ENCODE measurements around the gene PIAS2.

Gene PIAS2

DNA sequence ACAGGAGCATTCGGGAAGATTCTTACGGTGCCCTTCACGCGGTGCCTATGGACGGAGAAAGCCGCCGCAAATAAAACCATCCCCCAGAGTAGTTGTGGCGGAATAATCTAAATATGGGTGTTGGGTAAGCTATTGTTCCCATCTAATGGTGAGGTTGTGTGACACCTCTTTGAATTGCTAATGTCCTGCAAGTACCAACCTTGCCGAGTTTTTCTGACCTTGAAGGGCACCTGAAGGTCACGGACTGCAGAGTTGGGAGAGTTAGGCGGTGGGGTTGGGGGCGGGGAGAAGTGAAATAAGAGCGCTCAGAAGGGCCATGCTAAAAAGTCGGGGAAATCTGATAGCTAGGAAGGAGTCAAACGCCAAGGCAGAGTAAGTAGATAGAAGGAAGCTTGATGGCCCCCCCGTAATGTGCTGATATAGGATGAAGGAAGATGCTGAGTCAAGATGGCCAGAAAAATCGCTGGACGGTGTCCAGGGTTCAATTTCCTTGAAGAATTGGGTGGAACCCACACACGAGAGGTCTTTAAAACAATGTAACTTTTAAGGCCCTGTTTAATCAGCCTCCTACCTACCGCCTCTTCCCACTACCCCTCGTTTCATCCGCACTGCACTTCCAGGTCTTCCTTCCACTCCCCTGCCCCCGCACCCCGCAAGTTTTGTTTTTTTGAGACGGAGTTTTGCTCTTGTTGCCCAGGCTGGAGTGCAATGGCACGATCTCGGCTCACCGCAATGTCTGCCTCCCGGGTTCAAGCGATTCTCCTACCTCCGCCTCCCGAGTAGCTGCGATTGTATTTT, 695 bp upstream of the PIAS2 start:
- TF ChIP-seq L3MBTL2 (conservative IDR thresholded peaks at IDR 0.05) (peak; percentile 31), NFRKB (IDR thresholded peaks at IDR 0.05) (no peak)
- ChIA-PET CTCF (no interaction called here), POLR2A (interaction anchor here (0.5 to 2.3 kb wide), 8 partner anchors 19 to 111 kb away, joined by 3 to 8 read pairs (median 4); no protein-coding TSS in a partner anchor)
- DNase-seq (ENCODE audit: extremely low spot score): no peak

GRCh38 chr18:46916551-46917107, 678 bp downstream of the PIAS2 start:
- no peak for DNase-seq (ENCODE audit: extremely low spot score)
- ChIA-PET CTCF (no interaction called here), POLR2A (interaction anchor here (0.6 to 2.3 kb wide), 6 partner anchors 18 to 48 kb away, joined by 3 to 8 read pairs (median 4); no protein-coding TSS in a partner anchor)
- TF ChIP-seq FOXA1 (IDR thresholded peaks at IDR 0.05): no peak
- 0 out of 2 replicates have a peak, but pooled peaks have one; percentile 16 for TF ChIP-seq L3MBTL2 (conservative IDR thresholded peaks at IDR 0.05)

- ChIA-PET CTCF (no interaction called here), POLR2A (interaction anchor here (0.7 to 2.3 kb wide), 2 partner anchors 18 to 24 kb away, joined by 3 to 8 read pairs; no protein-coding TSS in a partner anchor)
- DNase-seq (ENCODE audit: extremely low spot score): no peak
- TF ChIP-seq CTBP1 (IDR thresholded peaks at IDR 0.05; ENCODE audit: borderline replicate concordance) (no peak), ZNF384 (IDR thresholded peaks at IDR 0.05) (no peak), SUZ12 (IDR thresholded peaks at IDR 0.05) (no peak), NFRKB (IDR thresholded peaks at IDR 0.05) (no peak), FOXA1 (IDR thresholded peaks at IDR 0.05) (no peak), FOXM1 (IDR thresholded peaks at IDR 0.05; ENCODE audit: borderline replicate concordance) (no peak), HDGF (IDR thresholded peaks at IDR 0.05; ENCODE audit: borderline replicate concordance) (no peak), FOXK2 (IDR thresholded peaks at IDR 0.05) (no peak), ELF4 (IDR thresholded peaks at IDR 0.05) (no peak), L3MBTL2 (conservative IDR thresholded peaks at IDR 0.05) (no peak), ARNT (IDR thresholded peaks at IDR 0.05) (no peak), BHLHE40 (IDR thresholded peaks at IDR 0.05; ENCODE audit: borderline replicate concordance) (no peak), TARDBP (IDR thresholded peaks at IDR 0.05) (no peak), SP1 (IDR thresholded peaks at IDR 0.05) (no peak), LEF1 (IDR thresholded peaks at IDR 0.05; ENCODE audit: borderline replicate concordance) (no peak)
- TF ChIP-seq, protein P1, sequence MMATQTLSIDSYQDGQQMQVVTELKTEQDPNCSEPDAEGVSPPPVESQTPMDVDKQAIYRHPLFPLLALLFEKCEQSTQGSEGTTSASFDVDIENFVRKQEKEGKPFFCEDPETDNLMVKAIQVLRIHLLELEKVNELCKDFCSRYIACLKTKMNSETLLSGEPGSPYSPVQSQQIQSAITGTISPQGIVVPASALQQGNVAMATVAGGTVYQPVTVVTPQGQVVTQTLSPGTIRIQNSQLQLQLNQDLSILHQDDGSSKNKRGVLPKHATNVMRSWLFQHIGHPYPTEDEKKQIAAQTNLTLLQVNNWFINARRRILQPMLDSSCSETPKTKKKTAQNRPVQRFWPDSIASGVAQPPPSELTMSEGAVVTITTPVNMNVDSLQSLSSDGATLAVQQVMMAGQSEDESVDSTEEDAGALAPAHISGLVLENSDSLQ (IDR thresholded peaks at IDR 0.05): no peak
These were observed 1.3 kb downstream of the PIAS2 start for GRCh38 chr18:46915800-46916550.

DNA sequence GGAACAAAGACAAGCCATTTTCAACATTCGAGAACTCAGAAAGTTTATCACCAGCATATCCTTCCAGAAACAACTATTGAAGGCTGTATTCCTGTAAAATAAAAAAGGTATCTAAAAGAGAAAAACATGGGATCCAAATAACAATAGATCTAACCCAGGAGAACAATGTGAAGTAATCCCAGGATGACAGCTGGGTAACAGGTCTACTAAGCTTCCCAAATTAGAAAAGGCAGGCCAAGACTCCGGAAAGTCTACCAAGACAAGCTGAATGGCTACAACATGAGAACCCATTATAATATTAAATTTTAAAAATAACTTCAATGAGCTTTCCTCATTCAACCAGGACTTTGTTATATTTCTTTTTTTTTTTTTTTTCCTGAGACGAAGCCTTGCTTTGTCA, 6.5 kb downstream of the PIAS2 start:
- DNase-seq (ENCODE audit: extremely low spot score): no peak
- ChIA-PET POLR2A (no interaction called here), CTCF (interaction anchor here (0.6 to 0.7 kb wide), 2 partner anchors 88 to 199 kb away, joined by 3 read pairs; no protein-coding TSS in a partner anchor)
- no peak for TF ChIP-seq SP1 (IDR thresholded peaks at IDR 0.05)
- no peak for TF ChIP-seq L3MBTL2 (conservative IDR thresholded peaks at IDR 0.05)
- TF ChIP-seq TARDBP (IDR thresholded peaks at IDR 0.05): no peak
- TF ChIP-seq NFRKB (IDR thresholded peaks at IDR 0.05): no peak
- TF ChIP-seq FOXM1 (IDR thresholded peaks at IDR 0.05; ENCODE audit: borderline replicate concordance): no peak
- no peak for TF ChIP-seq ARNT (IDR thresholded peaks at IDR 0.05)
- TF ChIP-seq, protein P1 (IDR thresholded peaks at IDR 0.05): no peak
- TF ChIP-seq LEF1 (IDR thresholded peaks at IDR 0.05; ENCODE audit: borderline replicate concordance): no peak
- TF ChIP-seq SUZ12 (IDR thresholded peaks at IDR 0.05): no peak
- TF ChIP-seq ZNF384 (IDR thresholded peaks at IDR 0.05): no peak
- no peak for TF ChIP-seq CTBP1 (IDR thresholded peaks at IDR 0.05; ENCODE audit: borderline replicate concordance)
- no peak for TF ChIP-seq HDGF (IDR thresholded peaks at IDR 0.05; ENCODE audit: borderline replicate concordance)
- no peak for TF ChIP-seq FOXK2 (IDR thresholded peaks at IDR 0.05)
- no peak for TF ChIP-seq FOXA1 (IDR thresholded peaks at IDR 0.05)
- TF ChIP-seq BHLHE40 (IDR thresholded peaks at IDR 0.05; ENCODE audit: borderline replicate concordance): no peak
- TF ChIP-seq ELF4 (IDR thresholded peaks at IDR 0.05): no peak

GRCh38 chr18:46909497-46909896, 7.8 kb downstream of the PIAS2 start:
- no peak for DNase-seq (ENCODE audit: extremely low spot score)
- ChIA-PET POLR2A (no interaction called here), CTCF (no interaction called here)
- TF ChIP-seq SUZ12 (IDR thresholded peaks at IDR 0.05) (no peak), SP1 (IDR thresholded peaks at IDR 0.05) (no peak), ARNT (IDR thresholded peaks at IDR 0.05) (no peak), LEF1 (IDR thresholded peaks at IDR 0.05; ENCODE audit: borderline replicate concordance) (no peak), BHLHE40 (IDR thresholded peaks at IDR 0.05; ENCODE audit: borderline replicate concordance) (no peak), ZNF384 (IDR thresholded peaks at IDR 0.05) (no peak), NFRKB (IDR thresholded peaks at IDR 0.05) (no peak), HDGF (IDR thresholded peaks at IDR 0.05; ENCODE audit: borderline replicate concordance) (no peak), TARDBP (IDR thresholded peaks at IDR 0.05) (no peak), FOXK2 (IDR thresholded peaks at IDR 0.05) (no peak)
- TF ChIP-seq, protein P1 (IDR thresholded peaks at IDR 0.05): no peak
